KOPT-K1 (cell line): Measurements from ENCODE around the gene SLFN11.
"Not testable (repeated sequence)": the region's sequence is repeated elsewhere in the genome, so short reads cannot be mapped to it uniquely, and the experiment has no call there.

Source experiments
- H3K27ac ChIP-seq: fragments of 200-600 bp; sonication (generic); 2 replicates; pipeline ENCODE4 v1.5.1; 2016; ENCODE audit warnings: antibody characterized with exemption, mild to moderate bottlenecking, low read depth, low read length; ENCODE audit not compliant: poor library complexity, severe bottlenecking
- H3K36me3 ChIP-seq: fragments of 200-600 bp; sonication (generic); 2 replicates; pipeline ENCODE4 v1.5.1; 2017; ENCODE audit warnings: antibody characterized with exemption, mild to moderate bottlenecking, low read length, moderate library complexity; ENCODE audit not compliant: insufficient read depth
- H3K9me3 ChIP-seq: fragments of 200-600 bp; sonication (generic); 2 replicates; pipeline ENCODE4 v1.5.1; 2017; ENCODE audit warnings: antibody characterized with exemption, low read length, mild to moderate bottlenecking; ENCODE audit not compliant: insufficient read depth, poor library complexity, severe bottlenecking

SLFN11 gene

GRCh38 chr17:35338230-35338629, 35.2 kb downstream of the SLFN11 start:
- Histone ChIP-seq H3K27ac (no peak overlapping the region), H3K9me3 (peaks cover 23% of the 10 kb centered on the region), H3K36me3 (no peaks in the 10 kb centered on the region)

- Histone ChIP-seq H3K27ac (no peak overlapping the region), H3K9me3 (peaks cover 21% of the 10 kb centered on the region), H3K36me3 (no peaks in the 10 kb centered on the region)
Observed at GRCh38 chr17:35337364-35337763, 36.1 kb downstream of the SLFN11 start.

GRCh38 chr17:35333578-35333977, 39.8 kb downstream of the SLFN11 start:
- H3K36me3 ChIP-seq, H3K9me3 ChIP-seq, H3K27ac ChIP-seq: not testable (repeated sequence)

- Histone ChIP-seq H3K9me3 (peaks cover 26% of the 10 kb centered on the region), H3K27ac (no peak overlapping the region), H3K36me3 (no peaks in the 10 kb centered on the region)
Observed at GRCh38 chr17:35322749-35323148, 50.7 kb downstream of the SLFN11 start.

GRCh38 chr17:35315971-35316370, 57.5 kb downstream of the SLFN11 start:
- Histone ChIP-seq H3K36me3 (no peaks in the 10 kb centered on the region), H3K9me3 (no peaks in the 10 kb centered on the region), H3K27ac (no peak overlapping the region)

- Histone ChIP-seq H3K36me3 (no peaks in the 10 kb centered on the region), H3K27ac (no peak overlapping the region), H3K9me3 (no peaks in the 10 kb centered on the region)
Observed at GRCh38 chr17:35315283-35315682, 58.1 kb downstream of the SLFN11 start.

GRCh38 chr17:35314415-35315216, 58.8 kb downstream of the SLFN11 start:
- Histone ChIP-seq H3K27ac (no peak overlapping the region), H3K9me3 (no peaks in the 10 kb centered on the region), H3K36me3 (no peaks in the 10 kb centered on the region)

- Histone ChIP-seq H3K9me3 (peaks cover 6% of the 10 kb centered on the region), H3K36me3 (no peaks in the 10 kb centered on the region), H3K27ac (peak overlapping the region; percentile 66)
Observed at GRCh38 chr17:35313875-35314409, 59.5 kb downstream of the SLFN11 start.

GRCh38 chr17:35312790-35313711, 60.4 kb downstream of the SLFN11 start:
- Histone ChIP-seq H3K27ac (peak overlapping the region; percentile 66), H3K9me3 (peaks cover 9% of the 10 kb centered on the region), H3K36me3 (no peaks in the 10 kb centered on the region)

GRCh38 chr17:35312346-35312745, 61.1 kb downstream of the SLFN11 start:
- no peaks in the 10 kb centered on the region for H3K36me3 ChIP-seq
- H3K9me3 ChIP-seq, result peaks cover 9% of the 10 kb centered on the region
- peak overlapping the region; percentile 66 for H3K27ac ChIP-seq

GRCh38 chr17:35309345-35309744, 64.1 kb downstream of the SLFN11 start:
- peaks cover 14% of the 10 kb centered on the region for H3K9me3 ChIP-seq
- H3K27ac ChIP-seq, H3K36me3 ChIP-seq: not testable (repeated sequence)
